GM23248 (cell line): Measurements from ENCODE around the gene CADPS. TPM values are rescaled to one million over a fixed set of nuclear protein-coding genes. Genes with fewer than 3 reads are reported as not detected.

Experiments
- DNase-seq: peaks from one replicate; pipeline ENCODE4 v3.0.0-alpha.2; 2015
- H2AFZ ChIP-seq: fragments of 200-600 bp; sonication (generic); 2 replicates; pipeline ENCODE4 v1.6.1; 2016; ENCODE audit warnings: antibody characterized with exemption
- H3F3A ChIP-seq: fragments of 200-600 bp; sonication (generic); 2 replicates; pipeline ENCODE4 v1.6.1; 2016; ENCODE audit warnings: mild to moderate bottlenecking, antibody characterized with exemption, mixed run types; ENCODE audit not compliant: insufficient read depth
- H3K27ac ChIP-seq: fragments of 200-600 bp; sonication (generic); 2 replicates; pipeline ENCODE4 v1.5.1; 2016; ENCODE audit warnings: mild to moderate bottlenecking
- H3K27me3 ChIP-seq: fragments of 200-600 bp; sonication (generic); replicated peaks from 2 replicates; pipeline ENCODE4 v1.6.1; 2016; ENCODE audit warnings: mild to moderate bottlenecking; ENCODE audit not compliant: insufficient read depth
- H3K36me3 ChIP-seq: fragments of 200-600 bp; sonication (generic); 2 replicates; pipeline ENCODE4 v1.6.1; 2016; ENCODE audit warnings: low read depth, mild to moderate bottlenecking
- H3K4me1 ChIP-seq: fragments of 200-600 bp; sonication (generic); 2 replicates; pipeline ENCODE4 v1.6.1; 2016; ENCODE audit warnings: mild to moderate bottlenecking; ENCODE audit not compliant: insufficient read depth
- H3K4me2 ChIP-seq: fragments of 200-600 bp; sonication (generic); one replicate; pipeline ENCODE4 v1.6.1; 2016; ENCODE audit warnings: mild to moderate bottlenecking; ENCODE audit not compliant: unreplicated experiment
- H3K4me3 ChIP-seq: fragments of 200-600 bp; sonication (generic); 2 replicates; pipeline ENCODE4 v1.5.1; 2016; ENCODE audit warnings: mild to moderate bottlenecking
- H3K79me2 ChIP-seq: fragments of 200-600 bp; sonication (generic); 2 replicates; pipeline ENCODE4 v1.6.1; 2016; ENCODE audit warnings: mild to moderate bottlenecking; ENCODE audit not compliant: insufficient read depth
- H3K9ac ChIP-seq: fragments of 200-600 bp; sonication (generic); 2 replicates; pipeline ENCODE4 v1.6.1; 2016; ENCODE audit warnings: mild to moderate bottlenecking
- H3K9me2 ChIP-seq: fragments of 200-600 bp; sonication (generic); 2 replicates; pipeline ENCODE4 v1.6.1; 2016; ENCODE audit warnings: mixed run types, mild to moderate bottlenecking, moderate library complexity; ENCODE audit not compliant: insufficient read depth
- H3K9me3 ChIP-seq: fragments of 200-600 bp; sonication (generic); one replicate; pipeline ENCODE4 v1.6.1; 2017; ENCODE audit warnings: low read depth
- H4K20me1 ChIP-seq: fragments of 200-600 bp; sonication (generic); 2 replicates; pipeline ENCODE4 v1.6.0; 2016; ENCODE audit not compliant: insufficient read depth
- EZH2 ChIP-seq: fragments of 200-600 bp; sonication (generic); IDR thresholded peaks from 2 replicates; pipeline ENCODE4 v1.6.1; 2018; ENCODE audit warnings: antibody characterized with exemption, mild to moderate bottlenecking; ENCODE audit not compliant: insufficient read depth, poor library complexity, severe bottlenecking
- EZH2phosphoT487 ChIP-seq: fragments of 200-600 bp; sonication (generic); IDR thresholded peaks from 2 replicates; pipeline ENCODE4 v1.6.1; 2018; ENCODE audit warnings: antibody characterized with exemption, moderate library complexity, mild to moderate bottlenecking, low read depth; ENCODE audit not compliant: insufficient read depth
- WGBS, 2 experiments: methylation state at CpG; one replicate each; pipeline ENCODE4 v1.1.6; 2015 to 2017; ENCODE audit warnings: low lambda C conversion rate in 2 of 2, low coverage in 1 of 2; ENCODE audit errors: missing lambda C conversion rate in 2 of 2; 5-methylcytosine and 5-hydroxymethylcytosine counted together
- in situ Hi-C: fragments of 300-500 bp; cut with MboI; formaldehyde crosslinking; loops from 2 replicates; pipeline ENCODE4 v1.15.0; 2020
- polyA plus RNA-seq: library from polyadenylated mRNA; unstranded; fragments of >200 nt; fragmentation: Nextera tagmentation; extraction: Ambion mirVana; gene quantifications from 2 replicates; pipeline ENCODE4 v1.2.1, GENCODE V29; 2016
- total RNA-seq: library from RNA; depleted of rRNA; stranded (reverse); fragments of >200 nt; shearing (Covaris generic); gene quantifications from 2 replicates; pipeline ENCODE4 v1.2.3, GENCODE V29; 2014

CADPS gene
- total and polyA plus RNA-seq, 2 experiments from 2014 or later, result 3.0 to 4.1 TPM

GRCh38 chr3:62571916-62572315 is 303.3 kb downstream of the CADPS start:
- Histone ChIP-seq H3F3A (0 out of 2 replicates have a peak, but pooled peaks cover 4% of the 10 kb centered on the region), H3K27ac (no peak overlapping the region), H3K9ac (no peak overlapping the region), H3K4me1 (peaks cover 20% of the 10 kb centered on the region), H3K9me3 (no peaks in the 10 kb centered on the region), H3K9me2 (no peaks in the 10 kb centered on the region), H3K79me2 (no peaks in the 10 kb centered on the region), H2AFZ (no peak overlapping the region), H3K4me2 (no peak overlapping the region), H3K36me3 (no peaks in the 10 kb centered on the region), H4K20me1 (no peaks in the 10 kb centered on the region), H3K27me3 (no peaks in the 10 kb centered on the region), H3K4me3 (no peak overlapping the region)
- TF ChIP-seq EZH2phosphoT487, result no peak
- TF ChIP-seq EZH2, result no peak
- in situ Hi-C loops, result no loop called here
- DNase-seq, result no peak
- 95 to 97% methylated on average over 4 of the region's 4 CpGs for WGBS, 2 experiments

- Histone ChIP-seq H3K27ac (no peak overlapping the region), H3K9ac (no peak overlapping the region), H3K79me2 (no peaks in the 10 kb centered on the region), H3K27me3 (no peaks in the 10 kb centered on the region), H3K4me1 (peaks cover 26% of the 10 kb centered on the region), H3F3A (0 out of 2 replicates have a peak, but pooled peaks cover 4% of the 10 kb centered on the region), H3K4me2 (no peak overlapping the region), H4K20me1 (no peaks in the 10 kb centered on the region), H3K9me2 (no peaks in the 10 kb centered on the region), H3K4me3 (no peak overlapping the region), H2AFZ (no peak overlapping the region), H3K36me3 (no peaks in the 10 kb centered on the region), H3K9me3 (no peaks in the 10 kb centered on the region)
- in situ Hi-C loops, result no loop called here
- TF ChIP-seq EZH2phosphoT487 (no peak), EZH2 (no peak)
- WGBS, 2 experiments, result 78 to 79% methylated on average over 6 of the region's 6 CpGs
- no peak for DNase-seq
Measured at GRCh38 chr3:62570888-62571287, 304.3 kb downstream of the CADPS start.

- Histone ChIP-seq H3K79me2 (no peaks in the 10 kb centered on the region), H3K4me1 (peaks cover 16% of the 10 kb centered on the region), H3K9ac (no peak overlapping the region), H4K20me1 (no peaks in the 10 kb centered on the region), H3K27me3 (no peaks in the 10 kb centered on the region), H3K9me3 (no peaks in the 10 kb centered on the region), H3K9me2 (no peaks in the 10 kb centered on the region), H3F3A (0 out of 2 replicates have a peak, but pooled peaks cover 4% of the 10 kb centered on the region), H3K4me3 (no peak overlapping the region), H3K27ac (no peak overlapping the region), H3K36me3 (no peaks in the 10 kb centered on the region), H3K4me2 (no peak overlapping the region), H2AFZ (no peak overlapping the region)
- in situ Hi-C loops, result no loop called here
- no peak for TF ChIP-seq EZH2phosphoT487
- TF ChIP-seq EZH2, result no peak
- DNase-seq, result no peak
Measured at GRCh38 chr3:62569609-62570008, 305.6 kb downstream of the CADPS start.

- H3K9me2 ChIP-seq, result no peaks in the 10 kb centered on the region
- H4K20me1 ChIP-seq, result no peaks in the 10 kb centered on the region
- H3K9me3 ChIP-seq, result no peaks in the 10 kb centered on the region
- no peak for TF ChIP-seq EZH2phosphoT487
- TF ChIP-seq EZH2, result no peak
- H3K27ac ChIP-seq, result peak overlapping the region; percentile 42
- peaks cover 17% of the 10 kb centered on the region for H3F3A ChIP-seq
- peaks cover 24% of the 10 kb centered on the region for H3K4me1 ChIP-seq
- peak overlapping the region; percentile 32 for H3K4me3 ChIP-seq
- WGBS, 2 experiments, result 13 to 21% methylated on average over 11 of the region's 11 CpGs
- no peaks in the 10 kb centered on the region for H3K79me2 ChIP-seq
- in situ Hi-C loops, result no loop called here
- DNase-seq, result peak; percentile 90
- no peaks in the 10 kb centered on the region for H3K36me3 ChIP-seq
- 0 out of 2 replicates have a peak overlapping the region, but pooled peaks have one; percentile 12 for H3K9ac ChIP-seq
- H3K4me2 ChIP-seq, result peak overlapping the region; percentile 61
- 0 out of 2 replicates have a peak overlapping the region, but pooled peaks have one; percentile 22 for H2AFZ ChIP-seq
- H3K27me3 ChIP-seq, result no peaks in the 10 kb centered on the region
Measured at GRCh38 chr3:62567097-62568021, 307.9 kb downstream of the CADPS start.
